Gastrocnemius medialis (tissue), 4 donors: ENCODE results near the gene GDA.

Source experiments
- POLR2A ChIP-seq, 2 donors: fragments of 450-650 bp; IDR thresholded peaks; one replicate each; pipeline ENCODE4 v1.6.1; 2017; ENCODE audit warnings: antibody characterized with exemption in 2 of 2, mild to moderate bottlenecking in 2 of 2, moderate library complexity in 2 of 2
- TF ChIP-seq, protein P1 (sequence below), 5 experiments: fragments of 450-650 bp in 3 of 5; fragments of 200-600 bp in 2 of 5; sonication (generic) in 2 of 5; IDR thresholded peaks in 4 of 5; conservative IDR thresholded peaks in 1 of 5; 1 replicate in 4 of 5; 2 replicates in 1 of 5; pipeline ENCODE4 v1.5.1; 2016 to 2019; ENCODE audit warnings: antibody characterized with exemption in 5 of 5, mild to moderate bottlenecking in 3 of 5, moderate library complexity in 3 of 5

DNA sequence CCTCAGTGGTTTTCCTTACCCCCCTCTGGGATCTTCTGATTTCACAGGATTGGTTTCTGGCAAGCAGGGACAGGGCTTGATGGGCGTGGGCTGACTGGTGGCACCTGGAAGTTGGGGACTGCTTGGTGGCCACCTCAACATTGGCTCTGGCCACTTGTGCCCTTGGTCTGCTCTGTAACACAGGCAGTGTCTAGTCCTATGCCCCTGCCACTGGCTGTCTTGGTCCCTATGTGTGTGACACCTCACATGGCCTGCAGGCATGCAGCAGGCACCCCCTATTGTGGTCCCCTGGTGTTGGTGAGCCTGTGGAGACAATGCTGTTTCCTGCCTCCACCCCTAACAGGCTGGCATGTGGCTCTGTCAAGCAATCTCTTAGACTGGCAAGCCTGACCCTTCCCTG, 71.3 kb downstream of the GDA start:
- TF ChIP-seq, protein P1, sequence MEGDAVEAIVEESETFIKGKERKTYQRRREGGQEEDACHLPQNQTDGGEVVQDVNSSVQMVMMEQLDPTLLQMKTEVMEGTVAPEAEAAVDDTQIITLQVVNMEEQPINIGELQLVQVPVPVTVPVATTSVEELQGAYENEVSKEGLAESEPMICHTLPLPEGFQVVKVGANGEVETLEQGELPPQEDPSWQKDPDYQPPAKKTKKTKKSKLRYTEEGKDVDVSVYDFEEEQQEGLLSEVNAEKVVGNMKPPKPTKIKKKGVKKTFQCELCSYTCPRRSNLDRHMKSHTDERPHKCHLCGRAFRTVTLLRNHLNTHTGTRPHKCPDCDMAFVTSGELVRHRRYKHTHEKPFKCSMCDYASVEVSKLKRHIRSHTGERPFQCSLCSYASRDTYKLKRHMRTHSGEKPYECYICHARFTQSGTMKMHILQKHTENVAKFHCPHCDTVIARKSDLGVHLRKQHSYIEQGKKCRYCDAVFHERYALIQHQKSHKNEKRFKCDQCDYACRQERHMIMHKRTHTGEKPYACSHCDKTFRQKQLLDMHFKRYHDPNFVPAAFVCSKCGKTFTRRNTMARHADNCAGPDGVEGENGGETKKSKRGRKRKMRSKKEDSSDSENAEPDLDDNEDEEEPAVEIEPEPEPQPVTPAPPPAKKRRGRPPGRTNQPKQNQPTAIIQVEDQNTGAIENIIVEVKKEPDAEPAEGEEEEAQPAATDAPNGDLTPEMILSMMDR (IDR thresholded peaks at IDR 0.05 in 4 of 5, conservative IDR thresholded peaks at IDR 0.05 in 1 of 5) = no peak
- TF ChIP-seq POLR2A (IDR thresholded peaks at IDR 0.05) = no peak
